ENCODE results near the gene SERPINA1.
"Not testable (repeated sequence)": the region's sequence is repeated elsewhere in the genome, so short reads cannot be mapped to it uniquely, and the experiment has no call there.

Gene SERPINA1

DNA sequence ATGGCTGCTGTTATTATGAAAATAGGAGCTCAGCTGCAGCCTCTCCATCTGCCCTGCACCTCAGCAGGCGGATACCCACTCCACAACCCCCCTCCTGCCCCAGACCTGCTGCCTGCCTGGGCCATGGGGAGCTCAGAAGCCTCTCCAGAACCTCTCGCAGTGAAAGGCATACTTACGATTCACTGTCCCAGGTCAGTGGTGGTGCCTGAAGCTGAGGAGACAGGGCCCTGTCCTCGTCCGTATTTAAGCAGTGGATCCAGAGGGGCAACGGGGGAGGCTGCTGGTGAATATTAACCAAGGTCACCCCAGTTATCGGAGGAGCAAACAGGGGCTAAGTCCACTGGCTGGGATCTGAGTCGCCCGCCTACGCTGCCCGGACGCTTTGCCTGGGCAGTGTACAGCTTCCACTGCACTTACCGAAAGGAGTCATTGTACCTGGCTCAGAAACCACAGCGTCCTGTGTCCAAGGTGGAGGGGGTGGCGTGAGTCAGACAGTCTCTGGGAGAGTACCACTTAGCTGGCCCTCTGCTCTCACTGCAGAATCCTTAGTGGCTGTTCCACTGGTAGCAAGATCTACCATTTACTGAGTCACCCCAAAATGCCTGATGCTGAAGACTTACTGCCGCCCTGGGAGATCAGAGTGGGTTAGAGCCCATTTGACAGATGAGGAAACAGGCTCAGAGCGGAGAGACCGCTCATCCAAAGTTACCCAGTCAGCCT is at the start of gene SERPINA1:
Gene SERPINA1 (minus strand): TSS at position 219 of the 720 bp plus-strand sequence. CDS start 5,365 bp downstream, outside the sequence.
- Histone ChIP-seq H3K4me1 (peaks cover 14 to 99% (median 85%) of the 10 kb centered on the region in 10 experiments; a peak in 18 of 20 replicates), H3K9me3 (replicated peaks in 1 of 11) (peaks cover 0 to 4% (median 0%) of the 10 kb centered on the region in 11 experiments; a peak in 1 of 22 replicates), H3K4me2 (peak within 1 kb of the TSS in 6 of 11 experiments; percentile 81 to 98 (median 97); a peak in 11 of 22 replicates), H4K20me1 (no peaks in the 10 kb centered on the region), H3K4me3 (peak within 1 kb of the TSS in 4 of 10 experiments; percentile 55 to 66 (median 64); a peak in 8 of 20 replicates), H3K27ac (peak within 1 kb of the TSS in 10 of 11 experiments; percentile 45 to 97 (median 88); a peak in 15 of 22 replicates), H3K36me3 (peaks cover 0 to 27% (median 0%) of the 10 kb centered on the region in 11 experiments; a peak in 5 of 22 replicates), H3K9ac (peak within 1 kb of the TSS in 5 of 11 experiments; percentile 71 to 89 (median 85); a peak in 9 of 22 replicates), H3K27me3 (no peaks in the 10 kb centered on the region)
- TF ChIP-seq Cebpa-rat (IDR thresholded peaks at IDR 0.05) = no peak

DNA sequence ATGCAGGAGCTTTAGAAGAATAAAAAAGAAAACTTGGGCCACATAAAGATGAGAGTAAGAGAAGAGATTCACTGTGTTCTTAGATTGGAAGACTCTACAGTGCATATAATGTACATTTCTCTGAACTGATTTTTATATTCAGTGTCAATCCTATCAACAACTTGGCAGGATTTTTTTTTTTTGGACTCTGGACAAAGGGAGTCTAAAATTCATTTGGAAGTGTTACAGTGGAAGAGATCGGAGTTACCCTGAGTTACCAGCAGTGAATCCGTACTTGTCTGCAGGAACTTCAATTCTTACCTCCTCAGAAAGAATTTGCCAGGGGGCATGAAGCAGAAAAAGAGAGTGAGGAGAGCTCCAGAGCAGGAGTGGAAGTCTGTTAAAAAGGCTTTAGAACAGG is 40.2 kb upstream of the SERPINA1 start:
- no peak overlapping the region for H3K9ac ChIP-seq
- H3K4me3 ChIP-seq = no peak overlapping the region
- H3K9me3 ChIP-seq (replicated peaks in 1 of 11) = peaks cover 0 to 12% (median 7%) of the 10 kb centered on the region in 11 experiments; a peak in 8 of 22 replicates
- H3K4me1 ChIP-seq = peaks cover 0 to 47% (median 9%) of the 10 kb centered on the region in 10 experiments; a peak in 11 of 20 replicates
- no peaks in the 10 kb centered on the region for H3K36me3 ChIP-seq
- no peak overlapping the region for H3K27ac ChIP-seq
- no peaks in the 10 kb centered on the region for H3K27me3 ChIP-seq
- H3K4me2 ChIP-seq = no peak overlapping the region
- no peaks in the 10 kb centered on the region for H4K20me1 ChIP-seq
- TF ChIP-seq Cebpa-rat (IDR thresholded peaks at IDR 0.05) = no peak

DNA sequence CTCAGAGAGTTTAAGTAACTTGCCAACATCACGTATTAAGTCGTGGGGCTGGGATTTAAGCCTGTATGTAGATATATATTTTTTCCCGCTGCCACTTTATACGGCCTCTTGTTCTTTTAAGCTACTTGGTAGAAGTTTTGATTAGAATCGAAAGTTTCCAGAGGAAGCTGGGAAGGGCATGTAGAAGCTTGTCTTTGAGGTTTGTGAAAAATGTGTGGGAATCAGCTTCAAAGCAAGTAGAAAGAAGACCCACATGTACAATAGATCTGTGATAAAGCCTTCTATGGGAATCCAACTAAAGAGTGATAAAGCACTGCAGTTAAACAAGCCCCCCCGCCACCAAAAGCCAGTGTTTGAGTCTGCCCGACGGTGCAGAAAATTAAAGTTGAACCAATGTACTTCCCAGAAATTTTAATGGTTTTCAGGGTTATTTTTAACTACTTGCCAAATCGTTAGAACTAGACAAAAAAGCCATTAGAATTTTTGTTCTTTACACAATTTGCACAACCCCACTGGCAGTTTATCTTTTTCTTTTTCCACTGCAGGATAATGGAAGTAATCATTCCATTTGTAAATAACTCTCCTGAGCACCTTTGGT is 38.7 kb upstream of the SERPINA1 start:
- H3K4me3 ChIP-seq = no peak overlapping the region
- peak overlapping the region in 7 of 11 experiments; percentile 2 to 48 (median 38); a peak in 11 of 22 replicates for H3K4me2 ChIP-seq
- H4K20me1 ChIP-seq = no peaks in the 10 kb centered on the region
- no peak for TF ChIP-seq Cebpa-rat (IDR thresholded peaks at IDR 0.05)
- H3K4me1 ChIP-seq = peaks cover 0 to 58% (median 11%) of the 10 kb centered on the region in 10 experiments; a peak in 11 of 20 replicates
- H3K9ac ChIP-seq = no peak overlapping the region
- no peaks in the 10 kb centered on the region for H3K36me3 ChIP-seq
- peaks cover 0 to 12% (median 7%) of the 10 kb centered on the region in 11 experiments; a peak in 8 of 22 replicates for H3K9me3 ChIP-seq (replicated peaks in 1 of 11)
- no peaks in the 10 kb centered on the region for H3K27me3 ChIP-seq
- no peak overlapping the region for H3K27ac ChIP-seq

DNA sequence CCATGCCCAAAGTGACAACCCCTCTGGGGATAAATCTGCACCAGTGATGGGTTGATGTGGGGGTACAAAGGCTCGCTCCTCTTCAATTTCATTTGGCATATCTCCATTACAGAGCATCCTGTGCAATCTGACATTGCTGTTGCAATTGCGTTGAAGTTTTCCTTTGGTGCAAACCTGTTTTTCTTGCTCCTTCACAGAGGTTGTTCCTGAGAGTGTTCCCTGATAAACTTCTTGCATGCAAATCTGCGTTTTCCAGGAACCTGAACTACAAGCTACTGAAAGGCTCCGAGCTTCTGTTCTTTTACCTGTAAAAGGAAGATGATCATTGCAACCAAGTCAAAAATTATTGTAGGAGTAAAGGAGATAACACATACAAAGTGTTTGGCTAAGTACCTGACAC is 38.1 kb upstream of the SERPINA1 start:
- Histone ChIP-seq H3K4me2 (peak overlapping the region in 5 of 11 experiments; percentile 0 to 46 (median 25); a peak in 5 of 22 replicates), H3K36me3 (no peaks in the 10 kb centered on the region), H3K4me1 (peaks cover 0 to 60% (median 11%) of the 10 kb centered on the region in 10 experiments; a peak in 11 of 20 replicates), H3K27ac (no peak overlapping the region), H3K9ac (no peak overlapping the region), H3K4me3 (no peak overlapping the region), H4K20me1 (no peaks in the 10 kb centered on the region), H3K27me3 (no peaks in the 10 kb centered on the region), H3K9me3 (replicated peaks in 1 of 11) (peaks cover 0 to 12% (median 7%) of the 10 kb centered on the region in 11 experiments; a peak in 8 of 22 replicates)
- no peak for TF ChIP-seq Cebpa-rat (IDR thresholded peaks at IDR 0.05)

DNA sequence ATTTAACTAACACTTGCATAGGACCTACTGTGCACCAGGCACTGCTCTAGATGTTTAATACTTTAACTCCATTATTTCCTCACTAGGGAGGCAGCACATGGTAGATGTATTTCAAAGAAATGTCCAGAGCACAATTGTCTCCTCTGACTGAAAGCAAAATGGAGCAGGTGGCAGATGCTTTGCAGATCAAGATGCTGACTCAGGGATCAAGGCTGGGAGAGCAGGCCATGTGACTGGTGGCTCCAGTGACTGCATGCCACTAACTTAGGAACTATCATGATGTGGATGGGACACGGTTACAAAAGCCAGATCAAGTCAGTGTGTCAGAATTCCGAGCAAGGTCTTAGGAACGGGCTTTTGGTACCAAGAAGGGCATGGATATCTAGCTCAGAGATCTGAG is 36.0 kb upstream of the SERPINA1 start:
- Histone ChIP-seq H3K9me3 (replicated peaks in 1 of 11) (peaks cover under 1 to 14% (median 10%) of the 10 kb centered on the region in 11 experiments; a peak in 14 of 22 replicates), H3K9ac (no peak overlapping the region), H3K4me3 (no peak overlapping the region), H3K27me3 (no peaks in the 10 kb centered on the region), H3K4me2 (peak overlapping the region in 3 of 11 experiments; percentile 34 to 61 (median 56); a peak in 5 of 22 replicates), H3K4me1 (peaks cover 0 to 66% (median 11%) of the 10 kb centered on the region in 10 experiments; a peak in 11 of 20 replicates), H3K36me3 (no peaks in the 10 kb centered on the region), H4K20me1 (no peaks in the 10 kb centered on the region), H3K27ac (no peak overlapping the region)
- no peak for TF ChIP-seq Cebpa-rat (IDR thresholded peaks at IDR 0.05)

DNA sequence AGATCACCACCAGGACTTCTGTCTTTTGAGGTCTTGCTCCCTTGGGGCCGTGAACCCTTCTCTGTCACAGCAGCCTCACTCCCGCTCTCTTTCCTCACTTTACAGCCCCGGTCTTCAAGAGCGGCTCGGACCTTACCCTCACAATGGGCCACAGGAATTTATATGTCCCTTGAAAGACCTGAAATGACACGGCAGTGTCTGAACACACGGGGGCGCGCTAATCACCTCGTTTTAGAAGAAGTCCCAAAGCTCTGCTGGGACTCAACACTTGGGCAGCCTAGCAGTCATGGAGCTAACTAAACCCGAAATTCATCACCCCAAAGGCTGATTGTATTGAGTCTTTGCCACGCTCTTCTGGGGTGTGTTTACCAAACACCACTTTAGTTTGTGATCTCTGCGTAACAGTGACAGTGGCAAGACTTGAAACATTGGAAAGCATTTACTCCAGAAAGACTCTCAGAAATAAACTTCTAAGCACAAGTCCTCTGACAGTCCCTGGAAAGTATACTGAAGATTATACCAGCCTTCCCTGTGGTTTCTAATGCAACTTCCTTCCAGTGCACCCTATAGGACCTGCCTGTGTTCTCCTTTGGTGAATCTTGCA is 35.2 kb upstream of the SERPINA1 start:
- H3K4me3 ChIP-seq = no peak overlapping the region
- no peak overlapping the region for H3K9ac ChIP-seq
- H3K9me3 ChIP-seq (replicated peaks in 1 of 11) = peaks cover 9 to 22% (median 18%) of the 10 kb centered on the region in 11 experiments; a peak in 20 of 22 replicates
- H3K4me1 ChIP-seq = peaks cover 0 to 66% (median 11%) of the 10 kb centered on the region in 10 experiments; a peak in 11 of 20 replicates
- H4K20me1 ChIP-seq = no peaks in the 10 kb centered on the region
- H3K27ac ChIP-seq = no peak overlapping the region
- no peaks in the 10 kb centered on the region for H3K36me3 ChIP-seq
- H3K27me3 ChIP-seq = no peaks in the 10 kb centered on the region
- H3K4me2 ChIP-seq = peak overlapping the region in 4 of 11 experiments; percentile 11 to 56 (median 27); a peak in 7 of 22 replicates
- no peak for TF ChIP-seq Cebpa-rat (IDR thresholded peaks at IDR 0.05)

DNA sequence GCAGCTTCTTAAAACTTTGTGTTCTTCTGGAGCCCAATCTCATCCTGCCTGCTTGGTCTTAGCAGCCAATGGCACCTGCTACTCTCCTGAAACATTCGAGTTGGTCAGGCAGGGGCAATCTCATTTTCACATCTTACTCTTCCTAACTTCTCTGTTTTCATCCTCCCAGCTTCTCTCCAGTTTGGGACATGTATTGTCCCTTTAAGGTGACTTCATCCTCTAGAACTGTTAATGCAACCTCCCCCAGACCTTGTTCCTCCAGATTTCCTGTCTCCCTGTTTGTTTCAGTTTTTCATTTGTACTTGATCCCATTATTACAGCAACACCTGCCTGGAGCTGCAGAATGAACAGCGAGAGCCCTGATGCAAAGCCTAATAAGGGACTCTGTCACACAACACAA is 32.9 kb upstream of the SERPINA1 start:
- Histone ChIP-seq H3K27ac (no peak overlapping the region), H3K4me3 (no peak overlapping the region), H3K27me3 (no peaks in the 10 kb centered on the region)

DNA sequence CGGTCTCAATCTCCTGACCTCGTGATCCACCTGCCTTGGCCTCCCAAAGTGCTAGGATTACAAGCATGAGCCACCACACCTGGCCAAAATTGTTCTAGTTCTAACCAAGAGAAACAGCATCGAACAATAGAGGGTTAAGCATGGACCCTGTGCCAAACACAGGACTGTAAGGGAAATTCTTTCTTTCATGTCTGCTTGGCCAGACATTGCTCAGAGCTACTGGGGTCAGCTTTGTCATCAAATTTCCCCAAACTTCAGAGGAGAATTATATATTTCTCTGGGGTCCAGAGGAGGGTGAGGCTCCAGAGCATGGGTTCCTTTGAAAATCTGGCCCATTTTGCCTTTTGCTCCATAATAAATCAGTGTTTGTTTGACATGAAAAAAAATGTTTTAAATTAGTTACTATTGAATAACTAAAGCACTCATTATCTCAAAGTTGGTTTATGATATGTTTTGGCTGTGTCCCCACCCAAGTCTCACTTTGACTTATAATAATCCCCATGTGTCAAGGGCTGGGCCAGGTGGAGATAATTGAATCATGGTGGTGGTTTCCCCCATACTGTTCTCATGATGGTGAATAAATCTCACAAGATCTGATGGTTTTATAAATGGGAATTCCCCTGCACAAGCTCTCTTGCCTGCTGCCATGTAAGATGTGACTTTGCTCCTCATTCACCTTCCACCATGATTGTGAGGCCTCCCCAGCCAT is 29.2 kb upstream of the SERPINA1 start:
- H3K4me2 ChIP-seq, H3K27ac ChIP-seq, H3K4me3 ChIP-seq, H3K27me3 ChIP-seq, H3K9ac ChIP-seq, H4K20me1 ChIP-seq, H3K36me3 ChIP-seq: not testable (repeated sequence)
- Histone ChIP-seq H3K9me3 (replicated peaks in 1 of 11) (peaks cover 41 to 69% (median 54%) of the 10 kb centered on the region in 11 experiments), H3K4me1 (peaks cover 0 to 20% (median 0%) of the 10 kb centered on the region in 10 experiments; a peak in 4 of 20 replicates)

More for the DNA sequence above, 32.9 kb upstream of the SERPINA1 start:
- peaks cover 15 to 36% (median 31%) of the 10 kb centered on the region in 11 experiments; a peak in 20 of 22 replicates for H3K9me3 ChIP-seq (replicated peaks in 1 of 11)
- H3K36me3 ChIP-seq = no peaks in the 10 kb centered on the region
- H3K9ac ChIP-seq = no peak overlapping the region
- H3K4me1 ChIP-seq = peaks cover 0 to 47% (median 3%) of the 10 kb centered on the region in 10 experiments; a peak in 9 of 20 replicates
- no peak for TF ChIP-seq Cebpa-rat (IDR thresholded peaks at IDR 0.05)
- no peaks in the 10 kb centered on the region for H4K20me1 ChIP-seq
- 0 out of 22 replicates have a peak overlapping the region, but pooled peaks of 1 of the 11 experiments have one; percentile 11 for H3K4me2 ChIP-seq
